Measurements from ENCODE around the gene AKIRIN2.

The AKIRIN2 gene

GRCh38 chr6:87664921-87665485 lies 37.0 kb downstream of the AKIRIN2 start:
- Histone ChIP-seq H3K27ac (ENCODE audit: low read depth, low read length) (no peak overlapping the region), H3K9me3 (ENCODE audit: control insufficient read depth, insufficient read depth, low read length) (no peaks in the 10 kb centered on the region), H3K27me3 (ENCODE audit: control insufficient read depth, insufficient read depth, low read length) (no peaks in the 10 kb centered on the region), H3K9ac (ENCODE audit: low read depth, low read length) (no peak overlapping the region), H3K4me3 (ENCODE audit: low read depth, low read length) (no peak overlapping the region), H3K36me3 (ENCODE audit: control insufficient read depth, insufficient read depth, low read length) (peaks cover 73% of the 10 kb centered on the region), H3K4me1 (ENCODE audit: control insufficient read depth, insufficient read depth, low read length) (no peaks in the 10 kb centered on the region)

GRCh38 chr6:87663434-87663833 lies 38.6 kb downstream of the AKIRIN2 start:
- Histone ChIP-seq H3K27me3 (ENCODE audit: control insufficient read depth, insufficient read depth, low read length) (no peaks in the 10 kb centered on the region), H3K27ac (ENCODE audit: low read depth, low read length) (no peak overlapping the region), H3K9ac (ENCODE audit: low read depth, low read length) (no peak overlapping the region), H3K36me3 (ENCODE audit: control insufficient read depth, insufficient read depth, low read length) (peaks cover 69% of the 10 kb centered on the region), H3K4me1 (ENCODE audit: control insufficient read depth, insufficient read depth, low read length) (no peaks in the 10 kb centered on the region), H3K9me3 (ENCODE audit: control insufficient read depth, insufficient read depth, low read length) (no peaks in the 10 kb centered on the region), H3K4me3 (ENCODE audit: low read depth, low read length) (no peak overlapping the region)

- Histone ChIP-seq H3K27ac (ENCODE audit: low read depth, low read length) (no peak overlapping the region), H3K27me3 (ENCODE audit: control insufficient read depth, insufficient read depth, low read length) (no peaks in the 10 kb centered on the region), H3K9ac (ENCODE audit: low read depth, low read length) (no peak overlapping the region), H3K4me1 (ENCODE audit: control insufficient read depth, insufficient read depth, low read length) (no peaks in the 10 kb centered on the region), H3K4me3 (ENCODE audit: low read depth, low read length) (no peak overlapping the region), H3K9me3 (ENCODE audit: control insufficient read depth, insufficient read depth, low read length) (no peaks in the 10 kb centered on the region), H3K36me3 (ENCODE audit: control insufficient read depth, insufficient read depth, low read length) (peaks cover 70% of the 10 kb centered on the region)
These were observed 40.5 kb downstream of the AKIRIN2 start for GRCh38 chr6:87661503-87661902.

GRCh38 chr6:87661016-87661415 lies 41.0 kb downstream of the AKIRIN2 start:
- Histone ChIP-seq H3K27ac (ENCODE audit: low read depth, low read length) (no peak overlapping the region), H3K4me3 (ENCODE audit: low read depth, low read length) (no peak overlapping the region), H3K4me1 (ENCODE audit: control insufficient read depth, insufficient read depth, low read length) (no peaks in the 10 kb centered on the region), H3K36me3 (ENCODE audit: control insufficient read depth, insufficient read depth, low read length) (peaks cover 71% of the 10 kb centered on the region), H3K9me3 (ENCODE audit: control insufficient read depth, insufficient read depth, low read length) (no peaks in the 10 kb centered on the region), H3K27me3 (ENCODE audit: control insufficient read depth, insufficient read depth, low read length) (no peaks in the 10 kb centered on the region), H3K9ac (ENCODE audit: low read depth, low read length) (no peak overlapping the region)

GRCh38 chr6:87660226-87660911 lies 41.7 kb downstream of the AKIRIN2 start:
- H3K4me1 ChIP-seq (ENCODE audit: control insufficient read depth, insufficient read depth, low read length): no peaks in the 10 kb centered on the region
- no peaks in the 10 kb centered on the region for H3K9me3 ChIP-seq (ENCODE audit: control insufficient read depth, insufficient read depth, low read length)
- no peak overlapping the region for H3K27ac ChIP-seq (ENCODE audit: low read depth, low read length)
- H3K9ac ChIP-seq (ENCODE audit: low read depth, low read length): no peak overlapping the region
- H3K36me3 ChIP-seq (ENCODE audit: control insufficient read depth, insufficient read depth, low read length): peaks cover 64% of the 10 kb centered on the region
- H3K27me3 ChIP-seq (ENCODE audit: control insufficient read depth, insufficient read depth, low read length): no peaks in the 10 kb centered on the region
- H3K4me3 ChIP-seq (ENCODE audit: low read depth, low read length): no peak overlapping the region

- Histone ChIP-seq H3K4me1 (ENCODE audit: control insufficient read depth, insufficient read depth, low read length) (peaks cover 11% of the 10 kb centered on the region), H3K27ac (ENCODE audit: low read depth, low read length) (no peak overlapping the region), H3K9ac (ENCODE audit: low read depth, low read length) (no peak overlapping the region), H3K36me3 (ENCODE audit: control insufficient read depth, insufficient read depth, low read length) (peaks cover 61% of the 10 kb centered on the region), H3K4me3 (ENCODE audit: low read depth, low read length) (no peak overlapping the region), H3K27me3 (ENCODE audit: control insufficient read depth, insufficient read depth, low read length) (no peaks in the 10 kb centered on the region), H3K9me3 (ENCODE audit: control insufficient read depth, insufficient read depth, low read length) (no peaks in the 10 kb centered on the region)
These were observed 43.5 kb downstream of the AKIRIN2 start for GRCh38 chr6:87658516-87658915.

GRCh38 chr6:87656857-87657256 lies 45.2 kb downstream of the AKIRIN2 start:
- H3K36me3 ChIP-seq (ENCODE audit: control insufficient read depth, insufficient read depth, low read length): peaks cover 49% of the 10 kb centered on the region
- peaks cover 26% of the 10 kb centered on the region for H3K4me1 ChIP-seq (ENCODE audit: control insufficient read depth, insufficient read depth, low read length)
- no peaks in the 10 kb centered on the region for H3K27me3 ChIP-seq (ENCODE audit: control insufficient read depth, insufficient read depth, low read length)
- H3K4me3 ChIP-seq (ENCODE audit: low read depth, low read length): no peak overlapping the region
- no peak overlapping the region for H3K9ac ChIP-seq (ENCODE audit: low read depth, low read length)
- no peaks in the 10 kb centered on the region for H3K9me3 ChIP-seq (ENCODE audit: control insufficient read depth, insufficient read depth, low read length)
- no peak overlapping the region for H3K27ac ChIP-seq (ENCODE audit: low read depth, low read length)

GRCh38 chr6:87655824-87656223 lies 46.2 kb downstream of the AKIRIN2 start:
- Histone ChIP-seq H3K36me3 (ENCODE audit: control insufficient read depth, insufficient read depth, low read length) (peaks cover 42% of the 10 kb centered on the region), H3K9ac (ENCODE audit: low read depth, low read length) (no peak overlapping the region), H3K9me3 (ENCODE audit: control insufficient read depth, insufficient read depth, low read length) (no peaks in the 10 kb centered on the region), H3K27me3 (ENCODE audit: control insufficient read depth, insufficient read depth, low read length) (no peaks in the 10 kb centered on the region), H3K4me1 (ENCODE audit: control insufficient read depth, insufficient read depth, low read length) (peaks cover 26% of the 10 kb centered on the region), H3K4me3 (ENCODE audit: low read depth, low read length) (no peak overlapping the region), H3K27ac (ENCODE audit: low read depth, low read length) (no peak overlapping the region)

GRCh38 chr6:87654875-87655454 lies 47.1 kb downstream of the AKIRIN2 start:
- no peak overlapping the region for H3K4me3 ChIP-seq (ENCODE audit: low read depth, low read length)
- H3K9ac ChIP-seq (ENCODE audit: low read depth, low read length): no peak overlapping the region
- peaks cover 35% of the 10 kb centered on the region for H3K36me3 ChIP-seq (ENCODE audit: control insufficient read depth, insufficient read depth, low read length)
- H3K4me1 ChIP-seq (ENCODE audit: control insufficient read depth, insufficient read depth, low read length): peaks cover 26% of the 10 kb centered on the region
- no peak overlapping the region for H3K27ac ChIP-seq (ENCODE audit: low read depth, low read length)
- no peaks in the 10 kb centered on the region for H3K9me3 ChIP-seq (ENCODE audit: control insufficient read depth, insufficient read depth, low read length)
- H3K27me3 ChIP-seq (ENCODE audit: control insufficient read depth, insufficient read depth, low read length): no peaks in the 10 kb centered on the region

GRCh38 chr6:87654122-87654521 lies 47.9 kb downstream of the AKIRIN2 start:
- Histone ChIP-seq H3K27me3 (ENCODE audit: control insufficient read depth, insufficient read depth, low read length) (no peaks in the 10 kb centered on the region), H3K9me3 (ENCODE audit: control insufficient read depth, insufficient read depth, low read length) (no peaks in the 10 kb centered on the region), H3K4me1 (ENCODE audit: control insufficient read depth, insufficient read depth, low read length) (peaks cover 26% of the 10 kb centered on the region), H3K27ac (ENCODE audit: low read depth, low read length) (peak overlapping the region; percentile 57), H3K36me3 (ENCODE audit: control insufficient read depth, insufficient read depth, low read length) (peaks cover 34% of the 10 kb centered on the region), H3K4me3 (ENCODE audit: low read depth, low read length) (no peak overlapping the region; the same call in 1 of the 2 replicates), H3K9ac (ENCODE audit: low read depth, low read length) (peak overlapping the region; percentile 2; the same call in 1 of the 2 replicates)

Data from HUES48 (cell line).